A549 (cell line): ENCODE measurements around the gene BORCS6.

Experiments used
- BHLHE40 ChIP-seq: IDR thresholded peaks from 2 replicates; pipeline ENCODE4 v1.6.1; 2012; ENCODE audit warnings: low read depth, low read length, inconsistent platforms
- CEBPB ChIP-seq, 2 experiments: fragments of >200 bp in 1 of 2; sonication (Bioruptor Twin) in 1 of 2; formaldehyde crosslinking in 1 of 2; IDR thresholded peaks; 2 replicates each; pipeline ENCODE4 v1.6.1; 2012 to 2016
- CTCF ChIP-seq: fragments of >200 bp; sonication (Bioruptor Twin); formaldehyde crosslinking; IDR thresholded peaks from 3 replicates; pipeline ENCODE4 v1.5.1; 2016
- ESRRA ChIP-seq: fragments of 150-350 bp; IDR thresholded peaks from 2 replicates; pipeline ENCODE4 v1.6.1; 2014; ENCODE audit warnings: mild to moderate bottlenecking, low read length, borderline replicate concordance
- MAX ChIP-seq: IDR thresholded peaks from 2 replicates; pipeline ENCODE4 v1.6.1; 2012
- SMC3 ChIP-seq: fragments of >200 bp; sonication (Bioruptor Twin); formaldehyde crosslinking; IDR thresholded peaks from 3 replicates; pipeline ENCODE4 v1.6.1; 2018; ENCODE audit warnings: inconsistent platforms

- no peak for TF ChIP-seq CEBPB (IDR thresholded peaks at IDR 0.05)
- no peak for TF ChIP-seq CTCF
- no peak for TF ChIP-seq BHLHE40
- no peak for TF ChIP-seq SMC3
- TF ChIP-seq MAX = no peak
- no peak for TF ChIP-seq ESRRA
Measured at GRCh38 chr17:8206536-8206935, 16.6 kb upstream of the BORCS6 start.
